ENCODE data around the gene DCAF15. TPM values are rescaled to one million over a fixed set of nuclear protein-coding genes. Genes with fewer than 3 reads are reported as not detected.

The DCAF15 gene
- total RNA-seq, 1 donor from 2014 or later: 83.4 TPM

DNA sequence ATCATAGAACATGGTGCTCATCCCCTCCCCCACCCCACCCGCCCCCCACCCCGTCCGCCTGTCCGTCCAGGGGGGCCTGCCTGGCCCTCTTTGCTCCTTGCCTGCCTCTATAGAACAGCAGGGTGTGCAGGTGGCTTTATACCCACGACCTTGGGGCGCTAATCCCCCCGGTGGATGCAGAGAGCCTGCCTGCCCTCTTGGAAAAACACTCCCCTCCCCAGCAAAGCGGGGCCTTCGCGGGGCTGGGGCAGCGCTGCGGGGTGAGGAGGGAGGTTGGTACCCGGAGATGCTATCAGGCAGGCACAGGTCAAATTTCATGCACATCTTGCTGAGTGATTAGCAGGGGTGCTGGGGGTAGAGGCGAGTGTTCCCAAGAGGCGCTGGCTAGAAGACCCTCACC lies 31.9 kb downstream of the DCAF15 start:
- no peak for ATAC-seq (ENCODE audit: low read depth)
- DNase-seq: no peak
- ChIA-PET CTCF (interaction anchor here (1.6 kb wide), 1 partner anchor 48 kb away, joined by 4 read pairs; the partner anchor contains the start of gene IL27RA), POLR2A (interaction anchor here (1.4 to 7.1 kb wide), 4 partner anchors 17 to 48 kb away, joined by 9 to 107 read pairs (median 34); partner anchors contain the start of genes DCAF15, IL27RA and RFX1)
- Mint-ChIP-seq H3K36me3 (ENCODE audit: low read depth) (peaks cover 11% of the 10 kb centered on the region), H3K27me3 (no peaks in the 10 kb centered on the region), H3K27ac (peak overlapping the region; percentile 97), H3K4me1 (peaks cover 85% of the 10 kb centered on the region), H3K4me3 (no peak overlapping the region), H3K9me3 (no peaks in the 10 kb centered on the region)
- TF ChIP-seq, protein P1, sequence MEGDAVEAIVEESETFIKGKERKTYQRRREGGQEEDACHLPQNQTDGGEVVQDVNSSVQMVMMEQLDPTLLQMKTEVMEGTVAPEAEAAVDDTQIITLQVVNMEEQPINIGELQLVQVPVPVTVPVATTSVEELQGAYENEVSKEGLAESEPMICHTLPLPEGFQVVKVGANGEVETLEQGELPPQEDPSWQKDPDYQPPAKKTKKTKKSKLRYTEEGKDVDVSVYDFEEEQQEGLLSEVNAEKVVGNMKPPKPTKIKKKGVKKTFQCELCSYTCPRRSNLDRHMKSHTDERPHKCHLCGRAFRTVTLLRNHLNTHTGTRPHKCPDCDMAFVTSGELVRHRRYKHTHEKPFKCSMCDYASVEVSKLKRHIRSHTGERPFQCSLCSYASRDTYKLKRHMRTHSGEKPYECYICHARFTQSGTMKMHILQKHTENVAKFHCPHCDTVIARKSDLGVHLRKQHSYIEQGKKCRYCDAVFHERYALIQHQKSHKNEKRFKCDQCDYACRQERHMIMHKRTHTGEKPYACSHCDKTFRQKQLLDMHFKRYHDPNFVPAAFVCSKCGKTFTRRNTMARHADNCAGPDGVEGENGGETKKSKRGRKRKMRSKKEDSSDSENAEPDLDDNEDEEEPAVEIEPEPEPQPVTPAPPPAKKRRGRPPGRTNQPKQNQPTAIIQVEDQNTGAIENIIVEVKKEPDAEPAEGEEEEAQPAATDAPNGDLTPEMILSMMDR (IDR thresholded peaks at IDR 0.05): no peak
- intact Hi-C loops (cut with micrococcal nuclease): no loop called here

GRCh38 chr19:13984875-13985741 lies 32.8 kb downstream of the DCAF15 start:
- intact Hi-C loops (cut with micrococcal nuclease): no loop called here
- no peaks in the 10 kb centered on the region for H3K9me3 Mint-ChIP-seq
- H3K27me3 Mint-ChIP-seq: no peaks in the 10 kb centered on the region
- POLR2A ChIA-PET: interaction anchor here (0.5 to 7.1 kb wide), 10 partner anchors 11 to 78 kb away, joined by 3 to 107 read pairs (median 8); partner anchors contain the start of genes DCAF15, IL27RA and RFX1
- peaks cover 85% of the 10 kb centered on the region for H3K4me1 Mint-ChIP-seq
- H3K27ac Mint-ChIP-seq: peak overlapping the region; percentile 97
- peaks cover 21% of the 10 kb centered on the region for H3K36me3 Mint-ChIP-seq (ENCODE audit: low read depth)
- TF ChIP-seq, protein P1 (IDR thresholded peaks at IDR 0.05): no peak
- ATAC-seq (ENCODE audit: low read depth): peak; percentile 33
- CTCF ChIA-PET: interaction anchor here (0.8 to 1.6 kb wide), 3 partner anchors 34 to 63 kb away, joined by 3 to 4 read pairs (median 4); partner anchors contain the start of gene IL27RA
- no peak for DNase-seq
- H3K4me3 Mint-ChIP-seq: peak overlapping the region; percentile 80

GRCh38 chr19:13985771-13986347 lies 33.5 kb downstream of the DCAF15 start:
- no peaks in the 10 kb centered on the region for H3K27me3 Mint-ChIP-seq
- no peaks in the 10 kb centered on the region for H3K9me3 Mint-ChIP-seq
- intact Hi-C loops (cut with micrococcal nuclease): loop anchor here (1.0 kb wide), 4 partner anchors 20 to 46 kb away; partner anchors contain the start of genes DCAF15 and RFX1
- POLR2A ChIA-PET: interaction anchor here (0.5 to 7.1 kb wide), 12 partner anchors 7 to 209 kb away, joined by 3 to 107 read pairs (median 5); partner anchors contain the start of genes DCAF15, IL27RA and RFX1
- H3K27ac Mint-ChIP-seq: peak overlapping the region; percentile 97
- DNase-seq: no peak
- peak overlapping the region; percentile 80 for H3K4me3 Mint-ChIP-seq
- CTCF ChIA-PET: interaction anchor here (0.8 to 1.6 kb wide), 3 partner anchors 33 to 63 kb away, joined by 3 to 4 read pairs (median 4); partner anchors contain the start of gene IL27RA
- H3K4me1 Mint-ChIP-seq: peaks cover 82% of the 10 kb centered on the region
- peaks cover 25% of the 10 kb centered on the region for H3K36me3 Mint-ChIP-seq (ENCODE audit: low read depth)
- ATAC-seq (ENCODE audit: low read depth): peak; percentile 12
- TF ChIP-seq, protein P1 (IDR thresholded peaks at IDR 0.05): no peak

DNA sequence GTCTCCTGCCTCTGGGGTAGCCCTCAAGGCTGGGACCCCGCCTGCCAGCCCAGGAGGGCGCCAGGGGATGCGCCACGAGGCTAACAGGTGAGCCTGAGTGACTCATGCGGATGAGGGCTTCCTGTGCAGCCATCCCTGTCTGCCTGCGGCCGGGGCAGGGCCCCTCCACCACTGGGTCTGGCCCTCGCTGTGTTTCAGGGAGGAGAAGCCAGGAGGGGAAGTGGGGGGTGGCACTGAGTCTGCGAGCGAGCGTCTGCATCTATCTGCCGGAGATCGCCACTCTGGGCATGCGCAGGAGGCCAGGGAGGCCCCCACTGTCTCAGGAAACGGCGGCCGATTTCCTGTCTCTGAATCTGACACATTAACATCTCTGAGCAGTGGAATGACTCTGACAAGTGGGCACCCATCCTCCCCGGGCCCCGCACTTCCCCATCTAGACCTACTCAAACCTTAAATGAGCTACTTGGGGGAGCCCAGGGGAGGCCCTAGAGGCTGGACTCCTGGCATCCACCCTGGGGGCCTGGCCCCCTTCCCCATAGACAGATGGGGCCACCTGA lies 34.1 kb downstream of the DCAF15 start:
- no peaks in the 10 kb centered on the region for H3K27me3 Mint-ChIP-seq
- H3K4me3 Mint-ChIP-seq: peak overlapping the region; percentile 60
- peak; percentile 83 for ATAC-seq (ENCODE audit: low read depth)
- TF ChIP-seq, protein P1 (IDR thresholded peaks at IDR 0.05): no peak
- H3K4me1 Mint-ChIP-seq: peaks cover 78% of the 10 kb centered on the region
- H3K9me3 Mint-ChIP-seq: no peaks in the 10 kb centered on the region
- H3K27ac Mint-ChIP-seq: peak overlapping the region; percentile 97
- ChIA-PET CTCF (no interaction called here), POLR2A (interaction anchor here (0.5 to 7.1 kb wide), 12 partner anchors 8 to 210 kb away, joined by 3 to 107 read pairs (median 5); partner anchors contain the start of genes DCAF15, IL27RA and RFX1)
- H3K36me3 Mint-ChIP-seq (ENCODE audit: low read depth): peaks cover 30% of the 10 kb centered on the region
- peak; percentile 94 for DNase-seq
- intact Hi-C loops (cut with micrococcal nuclease): loop anchor here (1.0 kb wide), 4 partner anchors 20 to 46 kb away; partner anchors contain the start of genes DCAF15 and RFX1

All from activated B cell treated with CpG ODN at 0.5 μM for 24 hours (primary cell).